ENCODE measurements around the gene ACTG2.

GRCh38 chr2:73859721-73860586, 32.9 kb upstream of the ACTG2 start:
- TF ChIP-seq EZH2 (IDR thresholded peaks at IDR 0.05; ENCODE audit: borderline replicate concordance, low read depth, low read length, poor library complexity, severe bottlenecking) (no peak), CTCF (conservative IDR thresholded peaks at IDR 0.05; ENCODE audit: low read depth, low read length) (no peak)
